GM23338 (cell line): ENCODE results near the gene ABCA7.

Source experiments
- CREB1 ChIP-seq: fragments of 250-450 bp; sonication (Bioruptor Pico); IDR thresholded peaks from 2 replicates; pipeline ENCODE4 v1.5.0; 2020; ENCODE audit warnings: low read depth, mild to moderate bottlenecking, moderate library complexity
- CTCF ChIP-seq, 2 experiments: fragments of 200-600 bp in 1 of 2; sonication (generic) in 1 of 2; conservative IDR thresholded peaks; 2 replicates each; pipeline versions ENCODE4 v1.5.1 to v1.6.1; 2016 to 2017; ENCODE audit warnings: antibody characterized with exemption in 2 of 2, low read depth in 2 of 2, mild to moderate bottlenecking in 2 of 2, moderate library complexity in 1 of 2
- REST ChIP-seq: IDR thresholded peaks from one replicate; pipeline ENCODE4 v1.6.1; 2018; ENCODE audit warnings: antibody characterized with exemption; ENCODE audit not compliant: unreplicated experiment

DNA sequence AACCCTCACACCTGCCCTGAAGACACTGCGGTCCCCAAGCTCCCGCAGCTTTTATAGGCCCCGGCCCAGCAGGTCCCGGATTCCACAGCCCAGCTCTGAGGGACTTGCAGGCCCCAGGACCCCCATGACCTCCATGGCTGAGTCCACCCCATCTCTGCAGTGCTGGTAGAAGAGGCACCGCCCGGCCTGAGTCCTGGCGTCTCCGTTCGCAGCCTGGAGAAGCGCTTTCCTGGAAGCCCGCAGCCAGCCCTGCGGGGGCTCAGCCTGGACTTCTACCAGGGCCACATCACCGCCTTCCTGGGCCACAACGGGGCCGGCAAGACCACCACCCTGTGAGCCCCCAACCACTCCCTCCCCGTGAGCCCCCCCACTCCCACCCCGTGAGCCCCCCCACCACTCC, 9.2 kb downstream of the ABCA7 start:
- TF ChIP-seq CTCF (conservative IDR thresholded peaks at IDR 0.05; ENCODE audit: low read depth in 2 of 2) = no peak
- no peak for TF ChIP-seq REST
- TF ChIP-seq CREB1 = no peak
